Measurements from ENCODE around the gene SHH. TPM values are rescaled to one million over a fixed set of nuclear protein-coding genes. Genes with fewer than 3 reads are reported as not detected.

The SHH gene
- total RNA-seq, 6 donors from 2014 or later, result 6.1 to 9.6 (median 6.2) TPM

DNA sequence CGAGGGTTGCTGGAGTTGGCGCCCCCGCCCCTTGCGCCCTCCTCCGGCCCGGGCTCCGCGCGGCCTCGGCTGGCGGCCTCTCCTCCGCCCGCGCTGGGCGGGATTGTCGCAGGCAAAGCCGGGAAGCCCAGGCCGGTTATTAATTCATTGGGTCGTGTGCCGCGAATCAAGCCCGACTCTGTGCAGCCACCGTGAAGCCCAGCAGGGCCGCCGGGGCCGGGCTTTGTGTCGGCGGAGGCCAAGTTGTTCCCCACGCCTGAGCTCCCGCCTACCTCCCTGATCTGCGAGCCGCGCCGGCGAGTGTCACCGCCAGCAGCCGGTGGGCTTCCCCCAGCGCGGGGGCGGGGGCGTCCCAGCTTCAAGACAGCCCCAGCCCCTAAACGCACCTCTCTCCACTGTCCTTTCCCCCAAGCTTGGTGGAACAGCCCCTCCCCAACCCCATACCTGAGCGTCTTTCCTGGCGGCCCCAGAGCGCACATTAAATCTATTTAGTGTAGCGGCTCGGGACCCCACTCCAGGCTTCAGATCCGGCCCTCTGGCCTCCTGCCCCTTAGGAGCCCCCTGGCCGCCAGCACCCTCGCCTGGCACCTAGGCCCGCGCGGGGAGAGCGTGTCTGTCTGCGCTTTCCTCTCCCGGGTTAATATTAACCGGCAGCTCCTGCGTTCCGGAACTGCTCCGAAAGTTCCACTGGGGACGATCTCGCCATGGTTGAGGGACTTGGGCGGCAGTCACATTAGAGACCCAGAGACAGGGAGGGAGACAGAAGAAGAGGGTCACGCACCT is 3.5 kb downstream of the SHH start:
- no peaks in the 10 kb centered on the region for H3K9me3 ChIP-seq
- peaks cover 0 to 65% (median 31%) of the 10 kb centered on the region in 4 donors for H3K27me3 ChIP-seq
- H3K27ac ChIP-seq, result peak overlapping the region; percentile 69 to 91 (median 82)
- peak in 1 of 4 donors; percentile 21 for TF ChIP-seq POLR2A (IDR thresholded peaks at IDR 0.05)
- TF ChIP-seq, protein P1, sequence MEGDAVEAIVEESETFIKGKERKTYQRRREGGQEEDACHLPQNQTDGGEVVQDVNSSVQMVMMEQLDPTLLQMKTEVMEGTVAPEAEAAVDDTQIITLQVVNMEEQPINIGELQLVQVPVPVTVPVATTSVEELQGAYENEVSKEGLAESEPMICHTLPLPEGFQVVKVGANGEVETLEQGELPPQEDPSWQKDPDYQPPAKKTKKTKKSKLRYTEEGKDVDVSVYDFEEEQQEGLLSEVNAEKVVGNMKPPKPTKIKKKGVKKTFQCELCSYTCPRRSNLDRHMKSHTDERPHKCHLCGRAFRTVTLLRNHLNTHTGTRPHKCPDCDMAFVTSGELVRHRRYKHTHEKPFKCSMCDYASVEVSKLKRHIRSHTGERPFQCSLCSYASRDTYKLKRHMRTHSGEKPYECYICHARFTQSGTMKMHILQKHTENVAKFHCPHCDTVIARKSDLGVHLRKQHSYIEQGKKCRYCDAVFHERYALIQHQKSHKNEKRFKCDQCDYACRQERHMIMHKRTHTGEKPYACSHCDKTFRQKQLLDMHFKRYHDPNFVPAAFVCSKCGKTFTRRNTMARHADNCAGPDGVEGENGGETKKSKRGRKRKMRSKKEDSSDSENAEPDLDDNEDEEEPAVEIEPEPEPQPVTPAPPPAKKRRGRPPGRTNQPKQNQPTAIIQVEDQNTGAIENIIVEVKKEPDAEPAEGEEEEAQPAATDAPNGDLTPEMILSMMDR (IDR thresholded peaks at IDR 0.05), result no peak
- DNase-seq (peak; percentile 26 to 86), ATAC-seq (ENCODE audit: low FRiP score in 2 of 2) (peak in 1 of 2 donors; percentile 1)
- H3K4me1 ChIP-seq, result peaks cover 50 to 82% (median 74%) of the 10 kb centered on the region in 4 donors
- WGBS, 2 donors, result 1 to 2% methylated on average over 38 to 50 of the region's 64 CpGs
- H3K36me3 ChIP-seq, result no peaks in the 10 kb centered on the region
- H3K4me3 ChIP-seq, result peak overlapping the region in 3 of 4 donors; percentile 43 to 53 (median 52)

DNA sequence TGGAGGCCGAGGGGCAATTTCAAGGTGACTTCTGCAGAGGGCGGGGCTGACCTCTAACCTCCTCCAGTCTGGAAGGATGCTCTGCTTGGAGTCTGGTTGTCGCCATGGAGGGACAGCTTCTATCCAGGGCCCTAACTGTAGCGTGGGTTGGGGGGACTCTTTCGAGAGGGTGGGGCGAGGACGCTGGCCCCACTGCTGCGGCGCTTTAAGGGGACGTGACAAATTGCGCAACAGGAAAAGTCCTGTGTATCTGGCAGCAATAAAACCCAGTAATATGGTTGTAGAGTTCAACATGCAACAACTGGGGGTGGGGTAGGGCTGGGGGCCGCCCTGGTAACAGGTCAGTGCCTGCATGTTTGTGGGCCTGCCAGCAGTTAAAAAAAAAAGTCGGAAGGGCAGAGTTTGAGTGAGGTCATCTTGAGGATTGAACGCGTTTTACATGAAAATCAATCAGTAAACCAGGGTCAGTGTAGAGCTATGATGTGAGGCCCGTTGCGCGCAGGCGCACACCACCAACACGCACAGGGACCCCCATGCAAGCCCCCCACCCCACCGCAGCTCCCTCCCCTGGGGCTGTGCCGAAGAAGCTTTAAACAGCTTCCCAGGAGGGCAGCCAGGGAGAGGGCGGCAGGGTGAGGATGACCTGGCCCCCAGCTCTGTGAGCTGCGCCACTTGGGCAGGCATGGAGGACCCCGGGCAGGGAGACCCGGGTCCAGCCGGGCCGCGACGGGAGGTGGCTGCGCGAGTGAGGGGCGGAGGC is 4.3 kb downstream of the SHH start:
- no peaks in the 10 kb centered on the region for H3K36me3 ChIP-seq
- ATAC-seq (ENCODE audit: low FRiP score in 2 of 2) (no peak), DNase-seq (peak; percentile 38 to 46)
- peaks cover 54 to 89% (median 81%) of the 10 kb centered on the region in 4 donors for H3K4me1 ChIP-seq
- H3K9me3 ChIP-seq, result no peaks in the 10 kb centered on the region
- peak overlapping the region in 3 of 4 donors; percentile 43 to 53 (median 52) for H3K4me3 ChIP-seq
- H3K27ac ChIP-seq, result peak overlapping the region; percentile 69 to 91 (median 82)
- WGBS, 2 donors, result 3% methylated on average over 18 to 22 of the region's 33 CpGs
- peaks cover 0 to 72% (median 35%) of the 10 kb centered on the region in 4 donors for H3K27me3 ChIP-seq
- TF ChIP-seq POLR2AphosphoS5 (IDR thresholded peaks at IDR 0.05) (no peak), POLR2A (IDR thresholded peaks at IDR 0.05) (no peak), EP300 (IDR thresholded peaks at IDR 0.05) (no peak)
- TF ChIP-seq, protein P1 (IDR thresholded peaks at IDR 0.05), result no peak

DNA sequence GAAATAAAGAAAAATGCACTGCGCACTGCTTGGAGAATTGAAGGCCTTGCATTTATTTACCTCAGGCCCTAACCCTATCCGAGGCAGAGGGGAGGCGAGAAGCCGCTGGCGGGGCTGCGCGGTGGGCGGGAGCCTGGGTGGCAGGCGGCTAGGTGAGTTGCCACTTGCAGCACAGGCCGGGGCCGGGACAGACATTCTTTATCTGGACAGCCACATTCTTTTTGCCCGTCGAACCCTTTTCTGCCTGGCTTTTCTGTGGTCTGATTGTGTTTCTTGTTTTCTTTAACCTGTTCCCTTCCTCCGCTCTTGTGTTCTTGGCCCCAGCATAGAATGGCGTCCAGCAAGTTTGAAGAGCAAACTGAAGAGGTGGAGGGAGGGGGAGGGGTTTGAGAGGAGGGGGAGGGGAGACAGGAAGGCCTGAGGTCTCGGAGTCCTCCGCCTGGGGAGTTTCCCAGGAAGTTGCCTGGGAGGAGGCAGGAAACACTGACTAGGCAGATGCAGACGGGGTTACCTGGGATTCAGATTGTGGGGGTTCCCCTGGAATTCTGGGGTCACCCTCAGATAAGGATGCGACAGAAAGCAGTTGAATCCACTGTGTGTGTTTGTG is 5.1 kb downstream of the SHH start:
- Histone ChIP-seq H3K27ac (peak overlapping the region; percentile 69 to 91 (median 82)), H3K4me1 (peaks cover 55 to 90% (median 80%) of the 10 kb centered on the region in 4 donors), H3K4me3 (peak overlapping the region in 3 of 4 donors; percentile 43 to 53 (median 52)), H3K36me3 (no peaks in the 10 kb centered on the region), H3K9me3 (no peaks in the 10 kb centered on the region), H3K27me3 (peaks cover 0 to 76% (median 37%) of the 10 kb centered on the region in 4 donors)
- 10 to 29% methylated on average over 13 to 19 of the region's 19 CpGs for WGBS, 2 donors
- ATAC-seq (ENCODE audit: low FRiP score in 2 of 2), result no peak
- peak in 1 of 2 donors; percentile 63 for DNase-seq
- TF ChIP-seq POLR2AphosphoS5 (IDR thresholded peaks at IDR 0.05), result peak in 1 of 2 donors; percentile 9
- no peak for TF ChIP-seq EP300 (IDR thresholded peaks at IDR 0.05)

DNA sequence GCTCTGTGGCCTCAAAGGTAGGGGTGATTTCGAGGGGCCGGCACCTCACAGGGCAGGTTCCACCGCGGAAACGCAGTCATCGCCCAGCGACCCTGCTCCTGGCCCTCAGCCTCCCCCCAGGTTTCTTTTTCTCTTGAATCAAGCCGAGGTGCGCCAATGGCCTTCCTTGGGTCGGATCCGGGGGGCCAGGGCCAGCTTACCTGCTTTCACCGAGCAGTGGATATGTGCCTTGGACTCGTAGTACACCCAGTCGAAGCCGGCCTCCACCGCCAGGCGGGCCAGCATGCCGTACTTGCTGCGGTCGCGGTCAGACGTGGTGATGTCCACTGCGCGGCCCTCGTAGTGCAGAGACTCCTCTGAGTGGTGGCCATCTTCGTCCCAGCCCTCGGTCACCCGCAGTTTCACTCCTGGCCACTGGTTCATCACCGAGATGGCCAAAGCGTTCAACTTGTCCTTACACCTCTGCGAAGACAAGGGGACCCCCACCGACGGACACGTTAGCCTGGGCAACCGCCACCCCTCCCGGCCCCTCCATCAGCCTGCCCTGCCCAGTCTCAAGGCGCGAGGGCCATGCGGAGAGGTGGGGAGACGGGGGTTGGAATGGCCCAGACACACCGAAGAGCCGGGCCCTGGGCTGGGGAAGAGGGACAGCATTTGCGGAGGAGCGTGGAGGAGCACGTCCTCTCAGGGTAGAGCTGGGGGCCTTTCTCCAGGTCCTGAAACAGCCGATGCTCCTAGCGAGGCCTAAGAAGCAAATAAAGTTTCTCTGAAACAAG is 6.0 kb downstream of the SHH start:
- H3K27me3 ChIP-seq, result peaks cover 0 to 70% (median 38%) of the 10 kb centered on the region in 4 donors
- ATAC-seq (ENCODE audit: low FRiP score in 2 of 2), result no peak
- peaks cover 55 to 81% (median 72%) of the 10 kb centered on the region in 4 donors for H3K4me1 ChIP-seq
- TF ChIP-seq EP300 (IDR thresholded peaks at IDR 0.05) (no peak), POLR2AphosphoS5 (IDR thresholded peaks at IDR 0.05) (no peak), POLR2A (IDR thresholded peaks at IDR 0.05) (no peak)
- TF ChIP-seq, protein P1 (IDR thresholded peaks at IDR 0.05), result peak in 1 of 6 experiments; percentile 22
- 25 to 45% methylated on average over 13 to 45 of the region's 47 CpGs for WGBS, 2 donors
- peak overlapping the region in 3 of 4 donors; percentile 33 to 43 (median 39) for H3K4me3 ChIP-seq
- H3K9me3 ChIP-seq, result no peaks in the 10 kb centered on the region
- peak overlapping the region; percentile 69 to 89 (median 83) for H3K27ac ChIP-seq
- DNase-seq, result no peak
- H3K36me3 ChIP-seq, result no peaks in the 10 kb centered on the region

Data from upper lobe of left lung (tissue), 6 donors.